Measurements from ENCODE around the gene UBAP1L.
A peak's percentile ranks its signal among the peaks of the same experiment; 100 is the strongest.
"Not testable (repeated sequence)": the region's sequence is repeated elsewhere in the genome, so short reads cannot be mapped to it uniquely, and the experiment has no call there.

Gene UBAP1L

DNA sequence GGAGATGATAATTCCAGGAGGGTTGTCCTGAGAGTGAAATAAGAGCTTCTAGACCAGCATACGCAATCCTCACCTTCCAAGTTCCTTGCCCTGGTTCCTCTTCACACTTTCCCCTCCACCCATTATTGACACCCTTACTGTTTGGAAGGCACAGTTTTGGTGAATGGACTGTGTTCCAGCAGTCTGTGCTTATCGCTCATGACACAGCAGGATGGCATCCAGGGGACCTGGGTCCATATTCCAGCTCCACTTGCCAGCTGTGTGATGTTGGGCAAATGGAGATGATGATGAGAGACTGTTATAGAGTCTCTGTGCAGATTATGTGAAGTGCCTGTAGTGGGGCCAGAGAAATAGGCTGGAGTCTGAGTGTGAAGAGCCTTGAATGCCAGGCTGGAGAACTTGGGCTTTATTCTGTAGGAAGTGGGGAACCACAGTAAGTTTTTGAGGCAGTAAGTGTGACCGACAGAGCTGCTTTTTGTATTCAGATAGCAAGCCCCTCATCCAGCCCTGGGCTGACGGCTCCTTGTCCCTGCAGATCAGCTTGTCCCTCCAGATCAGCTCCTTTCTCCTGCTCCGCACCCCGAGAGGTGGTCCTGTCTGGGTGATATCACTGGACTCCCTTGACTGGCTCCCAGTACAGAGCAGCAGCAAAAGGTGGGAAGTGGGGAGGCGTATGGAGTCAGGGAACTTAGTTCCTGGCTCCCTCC, 30.3 kb downstream of the UBAP1L start:
- no peak for DNase-seq (ENCODE audit: low read depth)

DNA sequence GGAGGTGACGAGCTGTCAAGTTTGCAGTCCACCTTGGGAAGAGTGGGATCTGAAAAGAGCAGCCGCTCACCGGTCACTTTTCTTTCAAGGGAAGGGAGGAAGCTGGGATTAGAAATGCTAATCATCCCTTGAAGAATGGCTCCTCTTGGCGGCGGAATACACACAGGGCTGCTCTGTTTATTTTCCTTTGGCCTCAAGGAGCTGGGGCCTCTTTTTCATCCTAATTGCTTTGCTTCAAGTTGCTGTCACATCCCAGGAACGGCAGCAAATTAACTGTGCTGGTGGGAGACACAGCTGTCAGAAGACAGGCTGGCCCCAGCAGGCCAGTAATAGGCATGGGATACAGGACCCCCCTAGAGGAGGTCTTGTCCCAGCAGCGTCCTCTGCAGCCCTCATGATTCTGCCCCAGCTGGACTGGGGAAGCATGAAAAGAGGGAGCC, 31.7 kb downstream of the UBAP1L start:
- DNase-seq (ENCODE audit: low read depth), result no peak

- DNase-seq (ENCODE audit: low read depth), result no peak
Measured at GRCh38 chr15:65082303-65082953, 32.6 kb downstream of the UBAP1L start.

DNA sequence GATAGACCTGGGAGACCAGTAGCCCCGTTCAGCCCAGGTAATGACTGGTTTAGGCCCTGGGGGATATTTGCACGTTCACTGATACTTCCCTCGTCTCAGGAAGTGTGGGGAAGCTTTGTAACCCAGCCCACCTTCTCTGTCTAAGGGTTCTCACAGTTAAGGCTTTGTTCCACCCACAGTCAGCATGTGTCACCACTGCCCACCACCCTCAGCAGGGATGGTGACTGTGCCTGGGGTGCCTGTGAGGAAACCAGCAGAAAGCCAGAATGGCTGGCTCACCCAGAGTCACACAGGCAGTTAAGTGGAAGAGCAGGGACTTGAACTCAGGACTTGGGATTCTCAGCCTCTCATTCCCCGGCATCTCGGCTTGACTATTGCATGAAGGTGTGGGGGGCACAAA, 33.2 kb downstream of the UBAP1L start:
- no peak for DNase-seq (ENCODE audit: low read depth)

- no peak for DNase-seq (ENCODE audit: low read depth)
Measured at GRCh38 chr15:65081270-65081669, 33.7 kb downstream of the UBAP1L start.

DNA sequence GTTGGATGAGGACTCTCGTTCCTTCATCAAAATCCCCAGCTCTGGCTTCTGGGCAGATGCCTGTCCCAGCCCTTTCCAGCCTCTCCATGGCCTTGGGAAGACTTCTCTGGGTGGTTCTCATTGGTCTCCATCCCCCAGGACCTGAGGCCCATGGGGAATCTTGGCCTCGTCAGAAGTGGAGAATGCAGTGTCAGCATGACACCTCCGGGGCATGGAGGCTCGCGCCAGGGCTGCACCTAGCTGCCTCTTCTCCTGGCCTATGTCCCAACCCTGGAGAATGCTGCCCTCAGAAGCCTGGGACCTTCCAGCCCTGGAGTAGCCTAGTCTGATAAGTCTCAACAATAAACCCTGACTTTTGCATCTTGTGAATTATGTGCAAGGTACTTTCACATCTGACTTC, 35.4 kb downstream of the UBAP1L start:
- DNase-seq (ENCODE audit: low read depth), result no peak

DNA sequence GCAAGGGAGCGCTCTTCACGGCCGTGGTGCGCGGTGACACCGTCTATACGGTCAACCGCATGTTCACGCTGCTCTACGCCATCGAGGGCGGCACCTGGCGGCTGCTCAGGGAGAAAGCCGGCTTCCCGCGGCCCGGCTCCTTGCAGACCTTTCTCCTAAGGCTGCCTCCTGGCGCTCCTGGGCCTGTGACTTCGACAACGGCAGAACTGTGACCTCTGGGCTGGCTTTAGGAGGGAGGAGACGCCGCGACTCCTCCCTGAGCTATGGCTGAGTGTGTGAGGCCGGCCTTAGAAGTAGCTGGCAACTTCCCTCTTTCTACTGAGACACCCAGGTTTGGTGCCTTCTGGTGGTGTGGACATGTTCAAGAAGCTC, 37.0 kb downstream of the UBAP1L start:
- DNase-seq (ENCODE audit: low read depth), result peak; percentile 12

GRCh38 chr15:65077291-65077980, 37.6 kb downstream of the UBAP1L start:
- DNase-seq (ENCODE audit: low read depth), result no peak

DNA sequence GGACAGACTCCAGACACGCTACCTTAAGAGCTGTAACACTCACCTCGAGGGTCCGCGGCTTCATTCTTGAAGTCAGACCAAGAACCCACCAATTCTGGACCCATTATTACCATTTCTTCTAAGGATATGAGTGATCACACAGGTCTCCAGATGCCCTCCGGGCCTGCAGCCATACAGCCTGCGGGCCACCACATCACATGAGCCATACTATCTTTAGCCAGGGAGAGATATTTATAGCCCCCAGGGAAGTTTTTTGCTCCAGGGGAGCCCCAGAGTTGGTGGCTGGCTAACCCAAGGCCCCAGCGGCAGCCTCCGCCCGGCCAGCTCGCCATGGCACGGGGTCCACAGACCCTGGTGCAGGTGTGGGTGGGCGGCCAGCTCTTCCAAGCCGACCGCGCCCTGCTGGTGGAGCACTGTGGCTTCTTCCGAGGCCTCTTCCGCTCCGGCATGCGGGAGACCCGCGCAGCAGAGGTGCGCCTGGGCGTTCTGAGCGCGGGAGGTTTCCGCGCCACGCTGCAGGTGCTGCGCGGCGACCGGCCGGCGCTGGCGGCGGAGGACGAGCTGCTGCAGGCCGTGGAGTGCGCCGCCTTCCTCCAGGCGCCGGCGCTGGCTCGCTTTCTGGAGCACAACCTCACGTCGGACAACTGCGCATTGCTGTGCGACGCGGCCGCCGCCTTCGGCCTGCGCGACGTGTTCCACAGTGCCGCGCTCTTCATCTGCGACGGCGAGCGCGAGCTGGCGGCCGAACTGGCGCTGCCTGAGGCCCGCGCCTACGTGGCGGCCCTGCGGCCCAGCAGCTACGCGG, 38.3 kb downstream of the UBAP1L start, which contains the start of gene KBTBD13:
Gene KBTBD13 (plus strand): TSS at position 261 of the 805 bp plus-strand sequence. CDS start 70 bp downstream, at position 331.
- DNase-seq (ENCODE audit: low read depth), result no peak

- not testable (repeated sequence) for DNase-seq (ENCODE audit: low read depth)
Measured at GRCh38 chr15:65075607-65076395, 39.2 kb downstream of the UBAP1L start.

DNA sequence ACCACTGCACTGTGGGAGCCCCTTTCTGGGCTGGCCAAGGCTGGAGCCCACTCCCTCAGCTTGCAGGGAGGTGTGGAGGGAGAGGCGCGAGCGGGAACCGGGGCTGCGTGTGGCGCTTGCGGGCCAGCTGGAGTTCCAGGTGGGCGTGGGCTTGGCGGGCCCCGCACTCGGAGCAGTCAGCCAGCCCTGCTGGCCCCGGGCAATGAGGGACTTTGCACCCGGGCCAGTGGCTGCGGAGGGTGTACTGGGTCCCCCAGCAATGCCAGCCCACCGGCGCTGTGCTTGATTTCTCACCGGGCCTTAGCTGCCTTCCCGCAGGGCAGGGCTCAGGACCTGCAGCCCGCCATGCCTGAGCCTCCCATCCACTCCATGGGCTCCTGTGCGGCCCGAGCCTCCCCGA, 40.1 kb downstream of the UBAP1L start:
- DNase-seq (ENCODE audit: low read depth), result not testable (repeated sequence)

DNA sequence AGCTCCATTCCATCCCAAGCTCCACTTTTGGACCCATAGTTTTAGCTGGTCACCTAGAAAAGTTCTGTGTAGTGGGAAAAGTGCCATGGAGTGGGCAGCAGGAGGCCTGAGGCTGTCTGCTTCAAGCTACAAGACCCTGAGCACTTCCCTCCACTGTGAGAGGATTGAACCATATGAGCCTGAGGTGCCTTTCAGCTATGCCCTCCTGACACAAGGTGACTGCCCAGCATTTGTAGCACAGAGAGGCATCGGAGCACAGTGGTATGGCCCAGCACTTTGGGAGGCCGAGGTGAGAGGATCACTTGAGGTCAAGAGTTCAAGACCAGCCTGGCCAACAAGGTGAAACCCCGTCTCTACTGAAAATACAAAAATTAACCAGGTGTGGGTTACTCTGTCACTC, 42.4 kb downstream of the UBAP1L start:
- no peak for DNase-seq (ENCODE audit: low read depth)

DNA sequence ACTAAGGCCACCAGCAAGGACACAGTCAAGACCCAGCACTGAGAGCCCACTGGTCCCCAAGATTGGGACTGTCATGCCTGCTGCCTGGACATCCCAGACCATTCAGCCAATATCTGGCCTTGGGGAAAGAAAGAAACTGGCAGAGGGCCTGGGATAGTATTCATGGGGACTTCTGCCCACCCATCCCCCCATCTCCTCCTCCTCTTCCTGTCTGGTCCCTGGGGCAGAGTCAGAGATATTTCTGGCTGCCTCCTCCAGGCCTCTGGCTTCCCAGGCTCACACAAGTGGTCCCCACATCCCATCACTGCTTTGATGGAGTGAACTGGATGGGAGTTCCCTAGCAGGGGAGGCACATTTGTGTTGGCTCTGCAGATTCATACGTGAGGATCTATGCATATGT, 43.0 kb downstream of the UBAP1L start:
- DNase-seq (ENCODE audit: low read depth), result no peak

DNA sequence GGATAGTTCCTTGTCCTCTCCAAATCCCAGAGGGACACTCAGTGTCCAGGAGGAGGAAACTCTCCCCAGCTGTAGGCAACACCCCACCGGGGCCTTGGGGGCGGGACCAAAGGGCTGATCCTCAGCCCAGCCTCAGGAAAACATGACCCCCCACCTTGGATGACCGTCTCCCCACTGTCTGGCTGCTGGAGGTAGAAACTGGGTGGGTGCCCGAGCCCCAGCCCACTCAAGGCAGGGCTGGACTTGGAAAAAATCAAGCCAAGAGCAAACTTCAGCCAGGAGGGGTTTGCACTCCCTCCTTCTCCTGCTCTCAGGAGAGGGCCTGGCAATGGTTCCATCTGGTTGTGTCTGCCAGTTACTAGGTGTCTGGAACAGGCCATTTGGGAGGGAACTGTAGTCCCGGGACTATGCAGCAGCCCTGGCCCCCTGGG, 43.6 kb downstream of the UBAP1L start:
- DNase-seq (ENCODE audit: low read depth), result no peak

DNA sequence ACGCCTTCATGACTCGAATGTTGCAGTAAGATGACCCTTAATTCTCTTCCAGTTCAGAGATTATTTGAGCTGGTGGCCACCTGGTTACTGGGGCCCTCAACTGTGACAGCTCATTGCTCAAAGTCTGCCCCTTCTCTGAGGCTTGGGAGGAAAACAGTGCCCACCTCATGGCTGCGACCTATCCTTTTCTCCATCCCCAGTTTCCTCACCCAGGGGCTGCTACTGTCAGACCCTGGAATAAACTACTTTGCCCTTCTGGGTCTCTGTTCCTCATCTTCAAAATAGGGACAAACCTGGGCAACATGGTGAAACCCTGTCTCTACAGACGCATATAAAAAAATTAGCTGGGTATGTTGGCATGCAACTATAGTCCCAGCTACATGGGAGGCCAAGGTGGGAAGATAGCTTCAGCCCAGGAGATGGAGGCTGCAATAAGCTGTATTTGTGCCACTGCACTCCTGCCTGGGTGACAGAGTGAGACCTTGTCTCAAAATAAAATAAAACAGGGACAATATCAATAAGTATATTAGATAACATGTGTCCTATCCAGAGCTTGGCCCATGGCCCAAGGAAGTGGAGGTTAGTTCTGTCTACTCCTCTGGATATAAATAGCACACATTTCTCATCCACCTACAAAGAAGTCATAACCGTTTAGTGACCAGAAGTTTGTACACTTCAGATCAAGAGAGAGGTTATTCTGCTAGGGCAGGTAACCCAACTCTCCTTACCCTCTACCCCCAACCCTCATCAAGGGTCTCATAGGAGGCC, 45.0 kb downstream of the UBAP1L start:
- DNase-seq (ENCODE audit: low read depth), result no peak

GRCh38 chr15:65069179-65069578, 45.8 kb downstream of the UBAP1L start:
- no peak for DNase-seq (ENCODE audit: low read depth)

DNA sequence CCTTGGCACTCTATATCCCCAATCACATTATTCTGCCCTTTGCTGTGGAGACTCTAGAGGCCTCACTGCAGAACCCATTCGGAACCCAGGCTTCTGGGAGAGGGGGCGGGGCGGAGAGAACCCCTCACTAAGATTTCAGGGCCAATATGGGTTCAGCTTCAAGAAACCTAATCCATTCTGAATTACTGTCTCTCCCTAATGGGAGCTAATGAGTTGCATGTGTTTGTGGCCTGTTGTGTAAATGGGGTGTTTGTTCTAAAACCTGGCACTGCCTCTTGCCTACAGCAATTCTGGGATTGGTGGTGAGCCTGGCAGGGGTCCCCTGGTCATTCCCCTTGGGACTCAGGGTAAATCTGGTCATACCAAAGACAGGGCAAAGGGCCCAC, 46.6 kb downstream of the UBAP1L start:
- no peak for DNase-seq (ENCODE audit: low read depth)

DNA sequence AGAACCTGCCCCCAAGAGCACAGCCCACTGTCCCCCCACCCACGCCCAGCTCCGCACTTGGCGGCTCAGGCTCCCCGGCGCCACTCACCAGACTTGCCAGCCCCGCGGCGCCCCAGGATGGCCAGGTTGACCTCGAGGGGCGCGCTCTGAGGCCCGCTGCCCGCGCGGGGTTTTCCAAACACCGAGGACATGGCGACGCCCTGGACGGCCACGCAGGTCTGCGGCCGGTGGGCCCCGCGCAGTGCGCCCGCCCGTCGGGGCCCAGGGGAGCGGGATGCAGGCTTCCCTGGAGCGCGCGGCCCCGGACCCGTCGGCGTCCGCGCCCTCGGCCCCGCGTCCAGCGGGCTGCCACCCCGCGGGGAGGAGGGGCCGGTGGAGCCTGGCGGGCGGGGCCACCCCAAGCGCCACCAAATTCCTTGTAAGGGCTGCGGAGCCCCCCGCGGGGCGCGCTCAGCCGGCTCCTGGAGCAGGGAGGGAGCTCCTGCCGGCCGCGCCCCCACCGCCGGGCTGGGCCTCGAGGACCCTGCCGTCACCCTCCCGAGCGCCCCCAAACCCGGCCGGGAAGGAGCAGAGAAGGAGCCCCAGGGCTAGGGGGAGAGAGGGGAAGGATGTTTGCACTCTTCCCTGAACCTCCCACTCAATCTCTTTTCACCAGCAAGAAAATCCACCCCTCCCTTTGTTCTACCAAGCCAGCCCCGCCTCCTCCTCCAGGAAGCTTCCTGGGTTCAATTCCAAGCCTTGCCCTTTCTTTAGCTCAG, 47.2 kb downstream of the UBAP1L start, which contains the start of gene RASL12:
Gene RASL12 (minus strand): TSS at position 347 of the 758 bp plus-strand sequence. CDS start 156 bp downstream, at position 191.
- DNase-seq (ENCODE audit: low read depth), result no peak

- no peak for DNase-seq (ENCODE audit: low read depth)
Measured at GRCh38 chr15:65067317-65067644, 47.7 kb downstream of the UBAP1L start.

Data from activated T-helper 1 cell treated with Interleukin-2 at 50 U/mL for 16 hours (primary cell).